Hepatocyte (in vitro differentiated cells): Measurements from ENCODE around the gene TACC3. TPM values are rescaled to one million over a fixed set of nuclear protein-coding genes. Genes with fewer than 3 reads are reported as not detected.

ENCODE experiments used
- DNase-seq: peaks from one replicate; pipeline ENCODE4 v3.0.0-alpha.2; 2016; ENCODE audit warnings: low spot score
- H2AFZ ChIP-seq: fragments of 200-600 bp; sonication (generic); 2 replicates; pipeline ENCODE4 v1.6.0; 2016; ENCODE audit warnings: antibody characterized with exemption, mild to moderate bottlenecking
- H3K27ac ChIP-seq: fragments of 200-600 bp; sonication (generic); 2 replicates; pipeline ENCODE4 v1.5.1; 2016; ENCODE audit warnings: mild to moderate bottlenecking
- H3K27me3 ChIP-seq: fragments of 200-600 bp; sonication (generic); 2 replicates; pipeline ENCODE4 v1.6.1; 2016
- H3K36me3 ChIP-seq: fragments of 200-600 bp; sonication (generic); replicated peaks from 2 replicates; pipeline ENCODE4 v1.5.1; 2016; ENCODE audit warnings: low read depth; ENCODE audit not compliant: insufficient read depth
- H3K4me1 ChIP-seq: fragments of 200-600 bp; sonication (generic); 2 replicates; pipeline ENCODE4 v1.5.1; 2016; ENCODE audit warnings: mild to moderate bottlenecking, moderate library complexity; ENCODE audit not compliant: insufficient read depth
- H3K4me2 ChIP-seq: fragments of 200-600 bp; sonication (generic); 2 replicates; pipeline ENCODE4 v1.6.0; 2016
- H3K4me3 ChIP-seq: fragments of 200-600 bp; sonication (generic); 2 replicates; pipeline ENCODE4 v1.5.1; 2016; ENCODE audit warnings: mild to moderate bottlenecking
- H3K79me2 ChIP-seq: fragments of 200-600 bp; sonication (generic); 2 replicates; pipeline ENCODE4 v1.6.0; 2017; ENCODE audit warnings: mild to moderate bottlenecking
- H3K9me2 ChIP-seq: fragments of 200-600 bp; sonication (generic); replicated peaks from 2 replicates; pipeline ENCODE4 v1.6.0; 2017; ENCODE audit warnings: mild to moderate bottlenecking; ENCODE audit not compliant: insufficient read depth
- H3K9me3 ChIP-seq: fragments of 200-600 bp; sonication (generic); 2 replicates; pipeline ENCODE4 v1.5.1; 2016; ENCODE audit warnings: low read depth, mild to moderate bottlenecking
- H4K20me1 ChIP-seq: fragments of 200-600 bp; sonication (generic); 2 replicates; pipeline ENCODE4 v1.6.0; 2016; ENCODE audit warnings: mild to moderate bottlenecking; ENCODE audit not compliant: insufficient read depth, poor library complexity, severe bottlenecking
- EZH2 ChIP-seq: fragments of 200-600 bp; sonication (generic); IDR thresholded peaks from 2 replicates; pipeline ENCODE4 v1.6.1; 2016; ENCODE audit warnings: antibody characterized with exemption, mild to moderate bottlenecking, borderline replicate concordance
- EZH2phosphoT487 ChIP-seq: fragments of 200-600 bp; sonication (generic); IDR thresholded peaks from one replicate; pipeline ENCODE4 v1.6.1; 2018; ENCODE audit warnings: antibody characterized with exemption, mild to moderate bottlenecking, low read depth, moderate library complexity; ENCODE audit not compliant: unreplicated experiment, severe bottlenecking
- WGBS: methylation state at CpG from one replicate; pipeline ENCODE4 v1.1.6; 2016; ENCODE audit warnings: low lambda C conversion rate; ENCODE audit errors: missing lambda C conversion rate; 5-methylcytosine and 5-hydroxymethylcytosine counted together
- polyA plus RNA-seq: library from polyadenylated mRNA; unstranded; fragments of >200 nt; fragmentation: Nextera tagmentation; extraction: Ambion mirVana; gene quantifications from 2 replicates; pipeline ENCODE4 v1.2.1, GENCODE V29; 2016
- total RNA-seq: library from RNA; depleted of rRNA; stranded (reverse); fragments of >200 nt; gene quantifications from 2 replicates; pipeline ENCODE4 v1.2.3, GENCODE V29; 2014
- TF ChIP-seq, protein P1 (sequence below): fragments of 200-600 bp; sonication (generic); IDR thresholded peaks from 2 replicates; pipeline ENCODE4 v1.5.1; 2016; ENCODE audit warnings: antibody characterized with exemption, mild to moderate bottlenecking; ENCODE audit not compliant: poor library complexity

The TACC3 gene
- total and polyA plus RNA-seq, 2 experiments from 2014 or later = 9.3 to 14.8 TPM

DNA sequence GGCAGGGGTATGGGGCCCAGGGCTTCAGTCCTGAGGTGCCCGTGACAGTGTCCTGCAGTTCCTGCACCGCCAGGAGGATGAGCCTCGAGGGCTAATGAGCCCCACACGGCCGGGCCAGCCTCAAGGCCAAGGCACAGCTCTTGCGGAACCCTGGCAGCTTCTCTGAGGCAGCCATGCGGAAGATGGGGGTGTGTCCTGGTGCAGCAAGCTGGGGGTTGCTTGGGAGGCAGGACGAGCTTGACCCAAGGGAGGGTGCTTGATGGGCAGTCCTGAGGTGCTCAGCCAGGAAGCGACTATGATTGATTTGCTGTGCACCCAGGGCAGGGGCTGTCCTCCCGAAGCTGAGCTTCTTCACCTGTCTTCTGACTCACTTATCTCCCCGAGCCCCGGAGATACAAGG, 62.6 kb downstream of the TACC3 start:
- Histone ChIP-seq H3K27me3 (no peaks in the 10 kb centered on the region), H3K9me3 (no peaks in the 10 kb centered on the region), H3K4me2 (no peak overlapping the region), H3K4me3 (no peak overlapping the region), H3K79me2 (no peaks in the 10 kb centered on the region), H3K27ac (no peak overlapping the region), H4K20me1 (peaks cover 2% of the 10 kb centered on the region), H3K9me2 (no peaks in the 10 kb centered on the region), H2AFZ (no peak overlapping the region), H3K4me1 (peaks cover 20% of the 10 kb centered on the region), H3K36me3 (no peaks in the 10 kb centered on the region)
- TF ChIP-seq EZH2phosphoT487 (no peak), EZH2 (no peak)
- TF ChIP-seq, protein P1, sequence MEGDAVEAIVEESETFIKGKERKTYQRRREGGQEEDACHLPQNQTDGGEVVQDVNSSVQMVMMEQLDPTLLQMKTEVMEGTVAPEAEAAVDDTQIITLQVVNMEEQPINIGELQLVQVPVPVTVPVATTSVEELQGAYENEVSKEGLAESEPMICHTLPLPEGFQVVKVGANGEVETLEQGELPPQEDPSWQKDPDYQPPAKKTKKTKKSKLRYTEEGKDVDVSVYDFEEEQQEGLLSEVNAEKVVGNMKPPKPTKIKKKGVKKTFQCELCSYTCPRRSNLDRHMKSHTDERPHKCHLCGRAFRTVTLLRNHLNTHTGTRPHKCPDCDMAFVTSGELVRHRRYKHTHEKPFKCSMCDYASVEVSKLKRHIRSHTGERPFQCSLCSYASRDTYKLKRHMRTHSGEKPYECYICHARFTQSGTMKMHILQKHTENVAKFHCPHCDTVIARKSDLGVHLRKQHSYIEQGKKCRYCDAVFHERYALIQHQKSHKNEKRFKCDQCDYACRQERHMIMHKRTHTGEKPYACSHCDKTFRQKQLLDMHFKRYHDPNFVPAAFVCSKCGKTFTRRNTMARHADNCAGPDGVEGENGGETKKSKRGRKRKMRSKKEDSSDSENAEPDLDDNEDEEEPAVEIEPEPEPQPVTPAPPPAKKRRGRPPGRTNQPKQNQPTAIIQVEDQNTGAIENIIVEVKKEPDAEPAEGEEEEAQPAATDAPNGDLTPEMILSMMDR = no peak
- DNase-seq = no peak
- WGBS = 74% methylated on average over 12 of the region's 12 CpGs

DNA sequence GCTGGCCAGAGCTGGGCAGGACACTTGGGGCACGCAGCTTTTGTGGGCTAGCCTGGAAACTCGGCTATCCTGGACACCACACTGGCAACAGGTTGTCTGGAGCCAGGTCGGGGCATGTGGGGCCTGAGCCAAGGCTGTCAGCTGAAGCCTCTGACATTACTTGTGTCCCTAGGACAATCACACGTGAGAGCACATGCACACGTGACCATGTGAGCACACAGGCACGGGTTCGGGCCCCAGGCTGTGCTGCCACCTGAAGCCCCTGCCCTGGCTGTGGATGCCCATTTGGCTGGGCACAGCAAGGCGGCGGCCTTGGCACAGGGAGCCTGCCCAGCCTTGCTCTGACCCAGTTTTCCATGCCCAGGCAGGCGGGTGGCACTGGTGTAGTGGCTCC, 63.1 kb downstream of the TACC3 start:
- Histone ChIP-seq H3K27me3 (no peaks in the 10 kb centered on the region), H3K4me3 (no peak overlapping the region), H4K20me1 (peaks cover 2% of the 10 kb centered on the region), H3K4me1 (peaks cover 20% of the 10 kb centered on the region), H3K9me2 (no peaks in the 10 kb centered on the region), H2AFZ (no peak overlapping the region), H3K4me2 (no peak overlapping the region), H3K79me2 (no peaks in the 10 kb centered on the region), H3K27ac (no peak overlapping the region), H3K36me3 (no peaks in the 10 kb centered on the region), H3K9me3 (no peaks in the 10 kb centered on the region)
- 90% methylated on average over 10 of the region's 10 CpGs for WGBS
- no peak for TF ChIP-seq EZH2
- TF ChIP-seq, protein P1 = no peak
- TF ChIP-seq EZH2phosphoT487 = no peak
- DNase-seq = no peak

DNA sequence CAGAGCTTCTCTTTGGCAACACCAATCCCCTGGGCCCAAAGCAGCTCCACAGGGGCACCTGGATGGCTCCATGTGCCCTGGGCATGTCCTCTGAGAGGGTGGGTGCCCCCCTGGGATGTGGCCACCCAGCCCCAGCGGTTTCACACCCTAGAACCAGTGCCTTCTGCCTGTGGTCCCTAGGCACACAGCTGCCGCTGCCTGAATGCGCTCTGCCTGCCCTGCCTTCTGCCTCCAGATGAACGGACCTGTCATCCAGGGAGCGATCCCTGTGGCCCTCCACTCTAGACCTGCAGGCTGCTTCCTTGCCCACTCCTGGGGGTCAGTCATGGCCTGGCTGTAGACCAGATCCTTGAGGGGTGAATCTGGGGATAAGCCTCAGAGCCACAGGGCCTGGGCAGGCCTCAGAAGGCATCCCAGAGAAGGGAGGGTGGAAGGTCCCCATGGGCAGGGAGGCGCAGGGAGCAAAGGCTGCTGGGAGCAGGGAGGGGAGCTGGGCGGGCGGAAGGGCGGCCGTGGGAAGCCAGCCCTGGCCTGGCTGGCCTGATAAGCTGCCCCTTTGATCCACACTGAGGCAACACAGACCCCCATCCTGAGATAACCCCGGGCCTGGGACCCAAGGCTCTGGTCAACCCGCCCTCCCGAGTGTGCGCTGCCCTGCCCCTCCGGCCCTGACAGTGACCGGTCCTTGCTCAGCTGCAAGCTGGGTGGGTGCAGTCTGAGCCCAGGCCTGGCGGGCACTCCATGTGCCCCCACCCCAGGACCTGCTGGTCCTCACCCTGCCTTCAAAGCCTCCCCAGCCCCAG, 63.7 kb downstream of the TACC3 start:
- Histone ChIP-seq H3K9me3 (no peaks in the 10 kb centered on the region), H3K27me3 (no peaks in the 10 kb centered on the region), H2AFZ (no peak overlapping the region), H3K27ac (no peak overlapping the region), H3K4me1 (peaks cover 20% of the 10 kb centered on the region), H4K20me1 (peaks cover 2% of the 10 kb centered on the region), H3K36me3 (no peaks in the 10 kb centered on the region), H3K79me2 (no peaks in the 10 kb centered on the region), H3K4me2 (peak overlapping the region; percentile 25), H3K4me3 (no peak overlapping the region), H3K9me2 (no peaks in the 10 kb centered on the region)
- peak; percentile 60 for DNase-seq
- 85% methylated on average over 11 of the region's 17 CpGs for WGBS
- TF ChIP-seq, protein P1 = no peak
- TF ChIP-seq EZH2 = no peak
- TF ChIP-seq EZH2phosphoT487 = no peak
